ENCODE data around the gene HYAL1. TPM values are rescaled to one million over a fixed set of nuclear protein-coding genes. Genes with fewer than 3 reads are reported as not detected.
A peak's percentile ranks its signal among the peaks of the same experiment; 100 is the strongest.

The HYAL1 gene
- total RNA-seq, 4 donors from 2014 or later, result 2.1 to 30.5 (median 22.1) TPM

- Histone ChIP-seq H3K27ac (no peak overlapping the region), H3K36me3 (no peaks in the 10 kb centered on the region), H3K9me3 (no peaks in the 10 kb centered on the region), H3K27me3 (no peaks in the 10 kb centered on the region), H3K4me3 (no peak overlapping the region), H3K4me1 (peaks cover 0 to 8% of the 10 kb centered on the region in 2 donors)
- intact Hi-C loops (cut with DNase I; ENCODE audit: low total_unique reads), result loop anchor here (5.0 kb wide), 1 partner anchor 84 kb away; the partner anchor contains the start of gene GNAT1
- peak in 1 of 2 donors; percentile 19 for DNase-seq
- TF ChIP-seq CTCF (IDR thresholded peaks at IDR 0.05), result no peak
- no peak for TF ChIP-seq POLR2A (IDR thresholded peaks at IDR 0.05)
These were observed 27.2 kb downstream of the HYAL1 start for GRCh38 chr3:50275996-50276761.

GRCh38 chr3:50275141-50275995 is 28.0 kb downstream of the HYAL1 start:
- Histone ChIP-seq H3K27ac (no peak overlapping the region), H3K36me3 (no peaks in the 10 kb centered on the region), H3K27me3 (no peaks in the 10 kb centered on the region), H3K9me3 (no peaks in the 10 kb centered on the region), H3K4me1 (peaks cover 0 to 12% of the 10 kb centered on the region in 2 donors), H3K4me3 (no peak overlapping the region)
- TF ChIP-seq CTCF (IDR thresholded peaks at IDR 0.05) (no peak), POLR2A (IDR thresholded peaks at IDR 0.05) (no peak)
- no peak for DNase-seq
- intact Hi-C loops (cut with DNase I; ENCODE audit: low total_unique reads), result loop anchor here (5.0 kb wide), 1 partner anchor 83 kb away; the partner anchor contains the start of gene GNAT1

- no peak overlapping the region for H3K4me3 ChIP-seq
- intact Hi-C loops (cut with DNase I; ENCODE audit: low total_unique reads), result loop anchor here (5.0 kb wide), 2 partner anchors 47 to 82 kb away; partner anchors contain the start of gene GNAT1
These were observed 28.8 kb downstream of the HYAL1 start for GRCh38 chr3:50274371-50275104.

GRCh38 chr3:50273689-50274065 is 29.7 kb downstream of the HYAL1 start:
- Histone ChIP-seq H3K4me1 (peaks cover 0 to 21% of the 10 kb centered on the region in 2 donors), H3K36me3 (no peaks in the 10 kb centered on the region), H3K9me3 (no peaks in the 10 kb centered on the region), H3K4me3 (no peak overlapping the region), H3K27me3 (no peaks in the 10 kb centered on the region), H3K27ac (no peak overlapping the region)
- intact Hi-C loops (cut with DNase I; ENCODE audit: low total_unique reads), result loop anchor here (5.0 kb wide), 1 partner anchor 46 kb away; no protein-coding TSS in a partner anchor
- TF ChIP-seq CTCF (IDR thresholded peaks at IDR 0.05) (no peak), POLR2A (IDR thresholded peaks at IDR 0.05) (no peak)
- DNase-seq, result peak in 1 of 2 donors; percentile 35

More at GRCh38 chr3:50274371-50275104, 28.8 kb downstream of the HYAL1 start:
- peaks cover 0 to 21% of the 10 kb centered on the region in 2 donors for H3K4me1 ChIP-seq
- no peaks in the 10 kb centered on the region for H3K36me3 ChIP-seq
- no peaks in the 10 kb centered on the region for H3K27me3 ChIP-seq
- peak in 1 of 2 donors; percentile 65 for DNase-seq
- no peaks in the 10 kb centered on the region for H3K9me3 ChIP-seq
- no peak overlapping the region for H3K27ac ChIP-seq
- no peak for TF ChIP-seq POLR2A (IDR thresholded peaks at IDR 0.05)
- peak; percentile 35 to 58 (median 54) for TF ChIP-seq CTCF (IDR thresholded peaks at IDR 0.05)
